NOMO-1 (cell line): ENCODE measurements around the gene CAPN8.

Experiments used
- DNase-seq, 2 experiments: peaks; one replicate each; lab custom pipeline; 2025; ENCODE audit not compliant: unreplicated experiment in 2 of 2; lab: John Stamatoyannopoulos, UW

The CAPN8 gene

GRCh38 chr1:223492044-223492443 is 173.5 kb downstream of the CAPN8 start:
- no peak for DNase-seq
